Fibroblast of skin of scalp (primary cell): ENCODE data around the gene DTX2.
"Not testable (repeated sequence)": the region's sequence is repeated elsewhere in the genome, so short reads cannot be mapped to it uniquely, and the experiment has no call there.

Source experiments
- DNase-seq: peaks from one replicate; pipeline ENCODE4 v3.0.0-alpha.2; 2013

The DTX2 gene

DNA sequence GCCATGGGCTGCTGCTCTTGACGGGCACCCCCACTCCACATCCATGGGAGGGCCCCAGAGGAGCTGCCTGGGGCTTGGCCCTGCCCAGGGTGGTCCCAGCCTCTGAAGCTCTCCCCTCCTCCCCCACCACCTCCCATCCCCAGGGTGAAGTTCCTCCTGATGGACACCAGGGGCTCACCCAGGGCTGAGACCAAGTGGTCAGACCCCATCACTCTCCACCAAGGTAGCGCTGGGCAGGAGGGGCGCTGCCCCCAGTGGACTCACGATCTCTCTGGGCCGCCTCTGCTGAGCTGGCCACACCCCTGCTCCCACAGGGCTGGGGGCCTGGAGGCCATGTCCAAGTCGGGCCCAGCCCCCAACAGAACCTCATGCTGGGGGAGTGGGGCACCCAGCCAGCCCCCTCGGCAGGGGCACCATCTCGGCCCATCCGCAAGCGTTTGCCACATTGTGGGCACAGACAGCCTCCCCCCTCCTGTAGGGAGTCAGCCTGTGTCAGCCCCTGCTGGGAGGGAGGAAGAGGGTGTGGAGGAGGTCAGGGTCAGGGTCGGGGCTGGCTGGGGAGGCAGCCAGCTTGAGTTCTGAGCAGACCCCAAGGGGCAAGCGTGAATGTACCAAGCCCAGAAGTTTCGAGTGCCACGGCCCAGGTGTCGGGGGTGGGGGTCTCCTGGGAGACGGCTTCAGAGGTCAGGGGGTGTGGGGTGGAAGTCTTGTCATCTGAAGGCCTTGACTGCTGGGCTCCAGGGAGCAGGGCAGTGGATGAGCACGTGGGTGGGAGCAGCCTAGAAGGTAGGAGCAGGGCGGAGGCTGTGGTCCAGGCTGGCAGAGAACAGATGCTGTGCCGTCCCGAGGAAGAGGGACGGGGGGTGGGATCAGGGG is 51.7 kb downstream of the DTX2 start:
- DNase-seq, result no peak

- DNase-seq, result no peak
Measured at GRCh38 chr7:76513817-76514799, 52.6 kb downstream of the DTX2 start.

DNA sequence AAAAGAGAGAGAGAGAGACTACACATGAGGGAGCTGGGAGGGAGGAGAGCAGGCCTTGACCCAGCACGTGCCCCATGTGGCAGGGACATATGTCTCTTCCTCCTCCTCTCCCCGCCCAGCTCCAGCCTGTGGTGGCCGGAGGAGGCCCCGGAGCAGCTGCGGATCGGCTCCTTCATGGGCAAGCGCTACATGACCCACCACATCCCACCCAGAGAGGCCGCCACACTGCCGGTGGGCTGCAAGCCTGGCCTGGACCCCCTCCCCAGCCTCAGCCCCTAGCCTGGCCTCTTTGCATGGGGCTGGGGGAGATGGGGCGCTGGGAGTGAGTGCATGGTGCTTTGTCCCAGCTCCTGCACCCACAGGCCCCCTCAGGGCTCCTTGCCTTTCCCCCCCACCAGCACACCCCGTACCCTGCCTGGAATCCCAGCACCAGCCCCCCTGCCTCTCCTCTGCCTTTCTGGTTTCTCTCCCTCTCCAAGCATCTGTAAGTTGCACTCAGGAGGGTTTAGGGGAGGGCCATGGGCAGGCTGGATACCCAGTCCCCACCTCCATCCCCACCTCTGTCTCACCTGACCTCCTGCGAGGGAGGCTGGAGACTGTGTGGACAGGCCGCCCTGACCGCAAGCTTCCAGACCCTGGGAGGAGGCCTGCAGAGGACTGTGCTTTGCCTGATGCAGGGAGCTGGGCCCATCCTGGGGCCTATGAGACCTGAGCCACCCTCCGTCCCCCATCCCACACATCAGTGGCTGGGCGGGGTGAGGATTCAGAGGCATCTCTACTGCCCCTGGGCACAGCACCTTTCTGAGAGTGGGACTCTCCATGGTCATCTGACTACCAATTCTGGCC is 53.6 kb downstream of the DTX2 start:
- no peak for DNase-seq

DNA sequence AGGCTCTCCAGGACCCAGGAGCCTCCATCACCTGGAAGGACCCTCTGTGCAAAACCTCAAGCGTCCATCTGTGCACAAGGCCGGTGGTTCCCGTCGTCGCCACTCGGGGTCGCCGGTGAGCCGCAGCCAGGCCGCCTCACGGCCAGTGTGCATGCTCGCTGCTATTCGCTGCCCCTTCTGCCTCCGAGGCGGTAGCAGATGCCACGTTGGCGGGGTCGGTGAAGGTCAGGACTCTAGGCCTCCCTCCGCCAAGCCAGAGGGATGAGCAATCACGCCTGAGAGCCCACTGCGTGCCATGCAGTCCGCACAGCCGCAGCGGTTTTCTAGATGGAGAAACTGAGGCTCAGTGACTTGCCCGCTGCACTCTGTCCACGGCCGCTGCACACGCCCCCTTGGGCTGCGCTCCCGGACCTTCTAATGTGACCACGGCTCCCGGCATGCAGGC is 54.5 kb downstream of the DTX2 start:
- DNase-seq, result peak; percentile 45

DNA sequence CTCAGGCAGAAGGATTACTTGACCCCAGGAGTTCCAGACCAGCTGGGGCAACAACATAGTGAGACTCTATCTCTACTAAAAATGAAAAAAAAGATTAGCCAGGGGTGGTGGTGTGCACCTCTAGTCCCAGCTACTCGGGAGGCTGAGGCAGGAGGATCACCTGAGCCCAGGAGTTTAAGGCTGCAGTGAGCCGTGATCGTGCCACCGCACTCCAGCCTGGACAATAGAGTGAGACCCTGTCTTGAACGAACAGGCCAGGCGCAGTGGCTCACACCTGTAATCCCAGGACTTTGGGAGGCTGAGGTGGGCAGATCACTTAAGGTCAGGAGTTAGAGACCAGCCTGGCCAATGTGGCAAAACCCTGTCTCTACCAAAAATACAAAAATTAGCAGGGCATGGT is 55.4 kb downstream of the DTX2 start:
- not testable (repeated sequence) for DNase-seq

DNA sequence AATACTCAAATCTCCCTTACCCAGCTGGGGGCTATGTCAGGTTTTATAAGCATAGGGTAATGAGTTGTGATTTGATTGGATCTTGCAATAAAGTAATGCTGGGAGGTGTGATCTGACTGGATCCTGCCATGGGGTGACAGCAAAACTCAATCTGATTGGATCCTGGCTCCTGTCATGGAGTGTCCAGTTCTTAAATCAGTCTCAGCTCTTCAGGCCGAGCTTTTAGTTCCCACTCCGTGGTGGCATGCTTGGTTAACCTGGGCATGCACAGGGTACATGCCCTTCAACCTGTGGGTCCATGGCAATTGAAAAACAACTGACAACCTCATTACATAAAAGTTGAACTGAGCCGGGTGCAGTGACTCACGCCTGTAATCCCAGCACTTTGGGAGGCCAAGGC is 64.7 kb downstream of the DTX2 start:
- not testable (repeated sequence) for DNase-seq

- not testable (repeated sequence) for DNase-seq
Measured at GRCh38 chr7:76531643-76532042, 70.1 kb downstream of the DTX2 start.

DNA sequence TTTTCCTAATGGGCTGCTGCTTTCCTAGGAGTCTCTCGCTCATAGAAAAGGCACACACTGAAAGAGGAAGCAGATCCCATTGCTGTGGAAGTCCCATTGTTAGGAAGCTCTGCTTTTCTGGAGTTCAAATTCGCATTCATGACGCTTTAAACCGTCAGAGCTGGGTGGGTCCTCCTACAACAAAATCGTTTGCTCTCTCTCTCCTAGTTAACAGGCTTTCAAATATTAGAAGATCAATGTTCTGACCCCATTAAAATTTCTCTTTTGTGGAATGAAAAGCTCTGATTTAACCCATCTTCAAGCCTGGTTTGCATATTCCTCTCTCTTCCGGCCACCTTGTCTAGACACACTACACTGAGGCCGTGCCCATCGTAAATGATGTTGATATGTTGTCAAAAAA is 81.7 kb downstream of the DTX2 start, which contains the start of gene SPDYE16:
TSS of gene SPDYE16 (minus strand) at position 101 of the 400 bp plus-strand sequence. CDS start 1,838 bp downstream, outside the sequence.
- DNase-seq, result not testable (repeated sequence)

DNA sequence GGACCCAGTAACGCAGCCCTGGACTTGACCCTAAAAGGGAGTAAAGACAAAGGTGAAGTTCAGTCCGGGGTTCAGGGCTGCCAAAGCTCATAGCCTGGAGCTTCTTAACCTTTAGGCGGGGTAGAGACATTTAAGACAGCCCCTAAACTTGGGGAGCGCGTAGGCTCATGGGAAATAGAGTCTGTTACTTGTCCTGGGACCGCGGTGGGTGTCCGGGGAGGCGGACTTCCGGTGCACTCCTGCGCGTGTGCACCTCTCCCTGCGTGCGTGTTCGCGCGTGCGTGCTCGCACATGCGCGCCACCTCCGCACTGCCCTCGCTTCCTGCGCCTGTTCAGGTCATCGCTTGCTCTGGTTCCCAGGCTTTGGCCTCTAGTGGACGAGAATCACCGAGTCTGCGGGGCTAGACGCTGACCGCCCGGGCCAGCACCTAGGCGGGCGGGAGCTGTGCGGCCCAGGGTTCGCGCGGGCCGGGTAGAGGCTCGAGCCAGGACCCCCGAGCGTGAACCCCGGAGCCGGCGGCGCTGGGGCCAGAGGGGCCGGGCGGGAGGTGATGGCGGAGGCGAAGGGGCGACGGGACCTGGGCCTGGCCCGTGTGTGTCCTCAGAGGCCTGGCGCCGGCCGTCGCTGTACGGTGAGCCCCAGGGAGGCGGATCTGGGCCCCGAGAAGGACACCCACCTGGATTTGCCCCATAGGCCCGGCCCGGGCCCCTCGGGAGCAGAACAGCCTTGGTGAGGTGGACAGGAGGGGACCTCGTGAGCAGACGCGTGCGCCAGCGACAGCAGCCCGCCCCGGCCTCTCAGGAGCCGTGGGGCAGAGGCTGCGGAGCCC is 87.7 kb downstream of the DTX2 start:
- peak; percentile 92 for DNase-seq

GRCh38 chr7:76549855-76550248 is 88.3 kb downstream of the DTX2 start:
- not testable (repeated sequence) for DNase-seq

GRCh38 chr7:76551992-76552391 is 90.5 kb downstream of the DTX2 start:
- not testable (repeated sequence) for DNase-seq
